EH (cell line): Measurements from ENCODE around the gene GPAM.
A peak's percentile ranks its signal among the peaks of the same experiment; 100 is the strongest.

Experiments used
- DNase-seq: peaks from one replicate; pipeline ENCODE4 v3.0.0-alpha.2; 2015; ENCODE audit warnings: low read depth

Gene GPAM

DNA sequence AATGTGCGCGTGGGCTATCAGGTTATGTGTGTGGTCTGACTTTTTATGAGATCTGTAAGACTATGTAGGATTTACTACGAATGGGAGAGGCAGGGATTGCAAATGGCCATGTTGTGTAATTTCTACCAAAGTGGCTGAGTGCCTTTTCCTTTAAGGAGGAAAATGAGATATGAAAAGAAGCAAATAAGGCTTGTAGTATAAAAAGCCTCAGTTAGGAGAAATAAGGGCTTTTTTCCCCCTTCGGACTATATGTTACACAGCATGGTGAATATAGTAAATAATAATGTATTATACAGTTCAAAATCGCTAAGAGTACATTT, 447 bp upstream of the GPAM start:
- DNase-seq: no peak

DNA sequence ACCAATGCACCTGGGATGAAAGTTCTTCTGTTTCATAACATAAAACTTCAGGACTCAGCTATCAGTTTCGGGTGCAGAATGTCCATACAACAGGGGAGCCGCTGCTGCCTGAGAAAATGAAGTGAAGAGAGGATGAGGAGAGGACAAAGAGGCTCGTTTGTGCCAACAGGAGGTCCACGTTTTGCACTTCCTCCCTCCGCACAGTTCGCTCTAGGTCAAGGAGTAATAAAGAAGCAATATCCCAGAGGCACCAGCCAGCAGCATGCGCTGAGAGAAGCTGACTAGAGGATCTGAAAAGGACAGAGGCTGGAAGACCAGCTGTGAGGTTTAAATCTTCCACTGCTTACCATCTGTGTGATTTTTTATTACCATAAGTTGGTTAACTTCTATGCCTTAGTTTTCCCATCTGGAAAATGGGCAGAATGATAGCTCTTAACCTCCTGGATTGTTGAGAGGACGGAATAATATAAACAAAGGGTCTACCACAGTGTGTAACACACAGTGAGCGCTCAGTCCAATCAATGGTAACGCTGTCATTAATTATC, 709 bp downstream of the GPAM start:
- DNase-seq: no peak

DNA sequence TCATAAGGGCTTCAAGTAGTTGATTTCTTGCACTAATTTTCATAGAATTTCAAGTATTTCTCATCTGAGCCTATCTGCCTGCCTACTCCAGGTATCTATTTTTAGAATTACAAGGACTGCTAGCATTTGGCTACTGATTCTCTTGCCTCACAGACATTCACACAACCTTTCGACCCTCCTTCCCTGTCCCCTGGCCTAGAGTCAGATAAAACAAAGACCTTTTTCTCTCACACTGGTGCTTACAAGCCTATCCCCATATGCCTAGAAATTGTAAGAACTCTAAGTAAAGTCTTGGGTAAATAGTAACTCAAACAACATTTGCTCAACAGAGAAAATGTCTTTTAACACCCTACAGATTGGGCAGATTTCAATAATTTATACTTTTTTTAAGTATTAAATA, 6.3 kb downstream of the GPAM start:
- peak; percentile 49 for DNase-seq

DNA sequence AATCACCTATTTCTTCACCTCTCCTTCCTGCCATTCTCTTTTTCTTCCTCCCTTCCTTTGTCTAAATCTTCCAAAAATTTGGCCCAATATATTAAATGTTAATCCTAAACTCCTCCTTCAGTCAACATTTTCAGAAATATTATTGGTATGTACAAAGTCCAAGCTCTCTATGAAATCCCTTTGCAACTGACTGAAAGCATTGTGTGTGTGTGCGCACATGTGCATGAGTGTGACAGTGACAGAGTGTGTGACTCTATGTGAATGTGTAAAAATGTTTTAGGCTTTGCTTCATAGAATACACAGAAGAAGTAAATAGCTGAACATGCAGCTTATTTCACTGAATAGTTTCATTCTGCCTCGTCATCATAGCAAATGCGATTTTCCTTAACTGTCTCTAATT, 7.0 kb downstream of the GPAM start:
- no peak for DNase-seq

DNA sequence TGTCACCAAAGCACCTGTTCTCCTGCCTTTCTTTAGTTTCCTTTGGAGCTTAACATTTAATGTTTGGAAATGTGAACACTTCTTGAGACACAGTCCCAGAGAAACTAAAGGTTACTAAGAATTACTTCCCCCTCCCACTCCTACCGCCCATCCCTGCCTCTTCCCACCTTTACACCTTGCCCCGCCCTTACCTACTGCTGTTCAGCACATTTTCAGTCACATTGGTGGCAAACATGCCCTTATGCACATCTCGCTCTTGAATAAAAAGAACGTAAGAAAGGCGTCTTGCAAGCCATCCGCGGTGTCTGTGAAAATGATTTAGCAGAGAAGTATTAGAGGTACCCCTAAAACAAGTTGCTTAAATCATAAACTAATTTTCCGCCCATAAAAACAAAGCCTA, 8.2 kb downstream of the GPAM start:
- no peak for DNase-seq

DNA sequence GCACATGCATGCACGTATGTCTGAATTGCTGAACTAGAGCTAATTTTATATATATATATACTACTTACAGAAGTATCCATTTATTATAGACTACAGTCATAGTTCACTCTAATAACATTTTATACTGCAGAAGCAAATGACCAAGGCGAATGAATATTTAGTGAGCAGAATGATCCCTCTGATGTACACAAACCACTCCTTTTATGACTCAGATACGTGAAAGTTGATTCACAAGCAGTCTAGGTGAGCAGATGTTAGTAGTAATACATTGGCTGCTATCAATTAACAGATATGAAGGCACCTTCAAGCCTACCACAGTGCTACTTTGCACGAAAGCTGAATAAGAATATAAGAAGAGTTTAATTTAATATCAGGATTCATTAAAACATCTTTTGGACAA, 10.4 kb downstream of the GPAM start:
- no peak for DNase-seq

DNA sequence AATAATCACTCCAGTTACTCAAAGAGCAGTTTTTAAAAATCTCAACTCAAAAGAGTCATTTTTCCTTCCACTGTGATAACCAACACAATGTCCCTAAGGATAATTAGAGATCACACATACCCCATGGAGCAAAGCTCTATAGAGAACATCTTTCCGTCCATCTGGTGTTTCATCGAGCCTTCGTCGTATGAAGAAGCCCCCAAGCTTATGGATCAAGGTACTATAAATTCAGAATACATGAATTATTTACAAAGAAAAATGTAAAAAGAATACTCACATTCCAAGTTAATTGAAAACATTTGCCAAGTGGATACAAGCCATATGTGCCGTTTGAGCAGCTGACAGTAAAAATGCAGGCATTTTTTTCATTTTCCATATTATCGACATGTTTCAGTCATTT, 14.8 kb downstream of the GPAM start:
- DNase-seq: no peak

DNA sequence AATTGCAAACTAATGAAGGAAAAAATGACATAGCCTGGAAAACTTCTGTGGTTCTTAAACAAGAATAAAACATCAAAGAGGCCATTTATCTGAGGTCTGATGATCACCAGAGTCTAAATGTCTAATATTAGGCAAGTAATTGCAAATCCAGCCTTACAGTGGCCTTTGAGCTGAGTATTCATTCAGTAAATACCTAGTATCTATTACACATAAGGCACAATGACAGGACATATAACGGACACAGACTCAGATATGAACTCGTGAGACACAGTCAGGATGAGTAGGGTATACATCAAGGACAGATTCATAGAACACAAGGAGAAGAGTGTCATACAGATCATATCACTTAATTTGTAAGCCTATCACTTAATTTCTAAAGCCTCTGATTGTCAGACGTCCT, 16.8 kb downstream of the GPAM start:
- no peak for DNase-seq

DNA sequence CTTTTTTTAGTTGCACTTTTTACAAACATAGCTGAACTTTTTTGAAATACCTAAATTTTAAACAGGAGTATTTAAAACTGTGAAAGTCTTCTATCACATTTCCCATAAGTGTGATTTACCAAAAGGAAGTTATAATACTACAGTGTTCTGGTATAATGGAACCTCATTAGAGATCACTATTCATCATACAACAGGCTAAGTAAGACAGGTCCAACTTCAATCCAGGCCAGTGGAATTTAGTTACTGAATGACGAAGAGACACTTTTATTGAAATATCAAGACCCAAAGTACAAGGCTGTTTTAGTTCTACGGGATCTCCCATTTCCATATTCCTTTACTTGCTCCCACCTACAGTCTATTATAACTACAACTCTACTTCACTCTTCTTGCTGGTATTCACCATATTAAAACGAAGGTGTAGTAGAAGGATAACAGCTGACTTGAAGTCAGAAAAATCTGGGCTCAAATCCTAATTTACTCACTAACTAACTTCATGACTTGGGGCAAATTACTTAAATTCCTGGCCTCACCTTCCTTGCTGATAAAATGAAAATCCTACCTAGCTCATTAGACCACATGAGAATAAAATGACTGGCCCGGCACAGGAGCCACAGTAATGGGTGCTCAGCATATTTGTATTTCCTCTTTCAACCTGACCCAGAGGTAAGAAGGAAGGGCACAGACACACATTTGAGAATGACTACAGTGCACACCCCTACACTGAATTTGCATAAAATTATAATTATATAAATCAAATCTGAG, 21.6 kb downstream of the GPAM start:
- no peak for DNase-seq

DNA sequence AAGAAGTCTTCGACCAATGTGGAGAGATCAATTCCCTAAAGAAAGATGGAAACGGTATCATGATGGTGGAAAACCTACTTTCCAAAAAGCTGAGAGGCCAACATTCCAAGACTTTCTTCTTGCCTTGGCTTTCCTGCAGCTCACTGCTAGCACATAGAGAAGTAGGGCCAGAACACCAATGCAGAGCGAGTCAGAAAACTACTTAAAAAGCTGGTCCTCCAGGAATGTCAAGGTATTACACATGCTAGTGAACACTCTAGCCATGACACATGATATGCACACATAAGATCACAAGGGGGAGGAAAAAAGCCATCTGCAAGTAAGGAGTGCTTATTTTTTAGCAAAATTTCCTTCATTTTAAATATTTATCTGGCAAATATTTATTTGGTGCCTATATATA, 22.7 kb downstream of the GPAM start:
- no peak for DNase-seq

DNA sequence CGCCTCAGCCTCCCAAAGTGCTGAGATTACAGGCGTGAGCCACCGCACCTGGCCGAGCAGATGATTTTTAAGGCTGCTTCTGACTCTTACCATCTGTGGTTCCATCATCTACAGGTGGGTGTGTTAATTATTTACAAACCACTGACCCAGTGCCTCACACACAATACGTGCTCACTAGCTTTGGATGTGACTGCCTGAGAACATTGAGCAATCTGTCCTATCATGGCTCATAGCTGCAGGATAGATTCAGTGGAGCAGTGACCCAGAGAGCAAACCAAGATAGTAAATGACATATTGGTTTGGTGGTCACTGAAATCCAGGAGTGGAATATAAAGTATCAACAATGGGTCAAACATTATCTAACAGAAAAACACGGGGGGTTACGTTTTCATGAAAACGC, 24.1 kb downstream of the GPAM start:
- DNase-seq: no peak

DNA sequence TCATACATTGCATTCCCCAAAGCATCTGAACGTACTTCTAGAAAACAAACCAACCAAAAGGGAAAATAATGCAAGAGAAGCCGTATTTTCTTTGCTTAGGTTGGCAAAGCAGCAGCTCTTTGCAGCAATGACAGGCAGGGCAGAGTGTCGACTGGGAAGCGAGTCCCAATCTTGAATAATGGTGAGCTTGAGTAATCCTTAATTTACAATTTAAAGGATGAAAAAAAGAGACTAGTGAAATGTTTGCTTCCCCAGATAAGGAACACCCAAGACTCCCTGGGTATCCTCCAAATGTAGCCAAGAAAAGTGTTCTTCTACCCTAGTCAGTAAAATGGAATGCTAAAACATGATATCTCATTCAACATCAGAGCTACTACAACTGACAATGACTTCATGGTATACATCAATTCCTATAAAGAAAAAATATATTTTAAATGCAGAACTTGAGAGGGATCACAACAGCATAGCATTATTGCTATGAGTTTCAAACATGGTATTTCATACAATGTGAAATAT, 32.0 kb downstream of the GPAM start:
- DNase-seq: peak; percentile 40

DNA sequence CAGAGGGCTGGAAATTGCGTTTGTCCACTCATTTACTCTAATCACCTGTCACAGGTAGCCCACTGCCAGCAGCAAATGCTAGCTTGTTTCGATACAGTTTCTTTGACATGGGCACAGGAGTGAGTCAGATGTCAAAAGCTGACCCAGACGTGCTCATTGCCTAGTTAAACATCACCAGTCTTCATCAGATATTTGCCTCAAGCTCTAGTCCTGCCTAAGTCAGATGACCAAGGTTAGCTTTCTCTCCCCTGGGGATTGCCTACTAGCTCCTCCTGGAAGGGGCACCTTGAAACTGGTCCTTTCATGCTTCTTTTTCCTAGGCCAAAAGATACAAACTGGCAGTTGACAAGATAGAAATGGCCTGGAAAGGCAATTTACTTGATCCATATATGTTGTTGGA, 35.2 kb downstream of the GPAM start:
- no peak for DNase-seq

DNA sequence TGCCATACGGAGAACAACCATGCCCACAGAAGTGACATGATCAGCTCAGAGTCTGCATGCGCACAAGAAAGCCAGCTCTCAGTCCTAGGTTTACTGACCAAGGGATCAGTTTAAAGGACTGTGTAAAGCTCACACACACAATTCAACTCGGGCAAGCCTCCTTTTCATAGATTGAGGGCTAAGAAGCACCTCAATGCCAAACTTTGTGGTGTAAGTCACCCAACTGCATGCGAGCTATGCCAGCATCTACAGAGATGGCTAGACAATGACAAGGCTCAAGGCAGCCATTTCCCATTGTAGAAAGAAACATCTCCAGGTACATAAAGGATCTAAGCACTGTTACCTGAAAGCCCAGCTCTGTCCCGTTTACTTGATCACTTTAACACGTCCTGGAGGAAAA, 36.8 kb downstream of the GPAM start:
- DNase-seq: no peak

DNA sequence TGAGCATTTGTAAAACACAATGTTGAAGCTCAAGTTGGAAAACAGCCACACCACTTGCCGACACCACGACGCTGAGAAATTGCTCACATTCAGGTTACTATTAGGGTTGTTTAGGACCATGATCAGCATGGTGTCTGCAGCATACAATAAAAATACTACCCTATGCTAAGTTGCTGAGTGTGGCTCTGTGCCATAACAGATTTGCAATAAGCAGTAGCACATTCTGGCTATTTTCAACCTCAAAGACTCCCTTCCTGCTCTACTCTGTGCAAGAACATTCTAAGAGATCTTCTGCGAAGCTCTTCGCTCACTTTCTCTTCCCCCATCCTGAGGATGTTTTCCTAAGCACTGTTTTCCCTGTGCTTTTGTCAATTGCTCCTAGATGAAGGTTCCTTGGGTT, 38.3 kb downstream of the GPAM start:
- DNase-seq: no peak

DNA sequence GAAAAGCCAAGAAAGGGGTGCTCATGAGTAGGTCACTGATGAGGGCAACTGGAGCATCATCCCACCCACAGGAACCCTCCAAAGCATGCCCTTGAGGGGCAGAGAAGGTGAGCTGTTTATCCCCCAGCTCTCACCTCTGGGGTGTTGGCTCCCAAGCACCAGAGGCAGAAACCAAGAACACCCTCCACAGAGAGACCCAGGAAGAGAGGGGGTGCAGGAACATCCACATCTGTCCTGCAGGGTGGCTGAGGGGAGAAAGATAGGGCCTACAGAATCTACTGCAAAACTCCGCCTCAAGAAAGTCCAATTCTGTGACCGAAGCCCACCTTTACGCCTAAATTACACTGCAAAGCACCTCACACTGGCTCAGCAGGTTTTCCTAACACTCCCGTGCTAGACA, 40.1 kb downstream of the GPAM start:
- DNase-seq: no peak

DNA sequence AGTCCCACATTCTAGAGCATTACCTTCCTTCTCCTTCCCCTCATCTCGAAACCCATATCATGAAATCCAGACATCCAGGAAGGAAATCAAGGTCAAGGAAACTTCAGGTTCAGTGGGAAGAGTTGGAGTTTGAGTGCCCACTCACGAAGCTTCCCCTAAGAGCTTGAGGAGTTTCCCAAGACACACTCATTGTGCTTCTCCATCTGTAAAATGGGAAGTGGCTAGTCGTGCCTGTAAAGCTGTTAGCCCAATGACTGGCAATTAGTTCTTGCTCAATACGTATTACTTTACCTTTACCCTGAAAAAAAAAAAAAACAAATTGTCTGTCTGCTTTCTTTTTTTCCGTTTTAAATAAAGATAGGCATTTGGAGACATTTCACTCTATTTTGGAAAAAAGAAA, 42.3 kb downstream of the GPAM start:
- no peak for DNase-seq

DNA sequence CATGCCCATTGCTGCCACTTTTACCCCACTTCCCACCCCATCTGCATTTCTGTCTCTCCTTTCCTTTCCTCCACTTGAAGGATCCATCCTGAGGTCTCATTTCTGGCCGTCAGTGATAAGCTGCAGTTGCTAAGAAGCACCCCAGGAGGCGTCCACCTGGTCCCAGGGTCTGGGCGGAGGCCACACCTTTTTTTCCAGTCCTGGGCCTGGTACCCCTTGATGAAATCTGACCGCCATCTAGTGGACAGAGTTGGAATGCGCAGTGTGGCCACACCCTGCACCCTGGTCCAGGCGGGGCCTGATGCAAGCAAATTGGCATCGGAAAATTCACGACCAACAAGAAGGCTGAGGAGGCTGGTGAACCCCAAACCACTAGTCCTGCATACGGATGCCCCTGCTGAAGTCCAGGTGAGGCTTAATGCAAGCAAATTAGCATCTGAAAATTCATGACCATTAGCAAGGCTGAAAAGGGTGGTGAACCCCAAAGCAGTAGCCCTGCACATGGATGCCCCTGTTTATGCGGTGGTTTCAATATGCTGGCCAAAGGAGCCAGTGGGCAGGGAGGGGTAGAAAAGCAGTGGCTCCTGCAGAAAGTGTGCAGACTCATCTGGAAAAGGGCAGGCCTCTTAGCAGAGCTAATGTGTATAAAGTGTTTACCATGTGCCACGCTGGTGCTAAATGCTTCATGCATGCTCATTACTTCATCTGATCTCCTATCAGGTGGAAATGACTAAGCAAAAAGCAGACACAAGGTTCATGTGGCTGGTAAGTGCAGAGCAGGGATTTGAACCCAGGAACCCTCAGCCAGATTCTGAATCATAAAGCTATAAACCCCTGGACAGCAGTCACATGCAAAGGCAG, 43.2 kb downstream of the GPAM start:
- DNase-seq: peak; percentile 69

DNA sequence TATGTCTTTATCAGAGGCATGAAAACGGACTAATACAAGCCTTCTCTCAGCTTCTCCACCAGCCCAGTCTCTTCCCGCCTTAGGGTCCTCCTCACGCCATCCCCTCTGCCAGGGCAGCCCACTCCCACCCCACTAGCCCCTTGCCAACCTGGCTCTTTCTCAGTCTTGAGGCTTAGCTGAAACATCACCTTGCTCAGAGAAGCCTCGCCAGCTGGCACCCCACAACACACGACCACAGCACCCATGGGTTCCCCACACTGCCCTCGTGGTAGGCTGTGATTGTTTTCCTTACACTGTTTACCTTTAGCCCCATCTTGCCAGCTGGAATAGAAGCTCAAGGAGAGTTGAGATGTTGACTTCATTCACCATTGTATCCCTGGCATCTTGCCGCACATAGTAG, 44.4 kb downstream of the GPAM start:
- no peak for DNase-seq

DNA sequence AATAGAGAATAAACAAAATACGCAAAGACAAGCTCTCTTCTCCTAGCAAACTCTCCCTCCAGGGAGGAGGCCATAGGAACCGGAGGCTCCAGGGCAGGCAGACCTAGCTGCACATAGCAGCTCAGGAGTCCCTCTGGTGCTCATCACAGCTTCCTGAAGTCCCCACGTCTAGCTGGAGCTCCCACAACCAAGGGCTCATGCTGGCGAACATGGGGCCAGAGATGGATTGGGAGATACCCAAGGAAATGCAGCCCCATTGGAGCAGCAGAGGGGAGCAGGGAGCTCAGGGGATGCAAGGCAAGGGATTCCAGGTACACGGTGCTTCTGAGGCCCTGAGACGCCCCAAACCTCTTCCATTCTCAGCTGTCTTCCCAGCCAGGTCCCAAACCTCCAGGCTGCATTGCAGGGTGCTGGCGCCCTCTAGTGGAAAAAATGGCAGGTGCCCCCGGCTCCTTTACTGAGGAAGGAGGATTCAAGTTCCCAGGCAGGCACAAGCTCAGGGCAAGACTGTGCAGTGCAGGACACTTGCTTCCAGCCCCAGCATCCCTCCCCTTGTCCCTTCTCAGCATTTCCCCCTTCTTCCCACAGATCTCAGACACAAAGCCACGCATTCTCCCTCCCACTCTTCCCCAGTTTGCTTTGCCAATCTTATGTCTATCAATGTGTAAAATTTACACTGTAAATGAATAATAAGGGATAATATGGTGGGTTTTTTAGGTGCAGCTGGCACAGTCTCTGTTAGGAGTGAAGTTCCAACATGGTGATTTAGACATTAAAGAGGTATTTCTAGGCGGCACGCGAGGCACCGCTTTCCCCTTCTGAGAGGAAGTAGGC, 46.2 kb downstream of the GPAM start:
- peak; percentile 64 for DNase-seq

DNA sequence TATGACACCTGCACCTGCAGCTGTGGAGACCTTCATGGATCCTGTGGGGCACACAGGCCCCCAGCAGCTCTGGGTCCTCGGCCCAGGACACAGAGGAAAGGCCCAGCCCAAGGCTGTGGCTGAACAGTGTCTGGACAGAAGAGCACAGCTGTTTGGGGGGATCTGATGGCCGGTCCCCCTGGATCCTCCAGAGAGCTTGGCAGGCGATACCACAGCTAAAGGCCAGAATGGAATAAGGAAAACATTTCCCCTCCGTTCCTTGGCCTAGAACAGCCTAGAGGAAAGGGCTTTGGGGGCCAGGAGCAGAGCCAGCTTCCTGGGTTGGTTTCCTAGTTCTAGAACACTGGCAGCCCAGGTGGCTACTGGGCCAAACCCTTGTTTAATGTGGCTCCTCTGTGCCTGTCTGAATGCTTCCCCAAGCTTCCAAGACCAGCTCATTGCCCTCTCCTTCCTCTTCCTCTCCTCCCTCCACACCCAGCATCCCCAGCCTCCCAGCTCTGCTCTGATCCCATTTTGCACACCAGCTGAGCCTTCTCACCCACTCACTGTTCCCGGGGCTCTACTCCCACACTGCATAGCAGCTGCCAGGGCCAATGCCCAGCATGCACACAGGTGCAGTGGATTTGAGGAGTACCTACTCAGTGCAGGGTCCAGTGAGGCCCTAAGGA, 46.9 kb downstream of the GPAM start:
- no peak for DNase-seq

DNA sequence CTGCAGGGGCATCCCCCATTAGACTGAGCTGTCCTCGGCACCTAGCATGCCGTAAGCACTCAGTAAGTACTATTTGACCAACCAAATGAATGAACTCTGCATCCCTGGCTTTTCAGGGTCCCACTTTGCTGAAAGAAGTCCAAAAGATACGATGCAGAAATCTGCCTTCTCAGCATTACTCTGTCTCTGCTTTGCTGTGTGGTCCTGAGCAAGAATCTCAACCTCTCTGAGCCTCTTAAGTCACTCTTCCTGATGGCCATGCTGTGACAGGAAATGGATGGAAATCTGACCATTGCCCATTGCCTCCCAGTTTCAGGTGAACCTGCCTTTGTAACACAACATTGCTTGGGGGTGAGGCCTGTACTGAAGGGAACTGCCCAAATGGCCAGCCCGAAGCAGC, 48.0 kb downstream of the GPAM start:
- no peak for DNase-seq
